Activated CD8-positive, alpha-beta memory T cell treated with anti-CD3 and anti-CD28 coated beads for 4 hours (primary cell): Measurements from ENCODE around the gene MAP6.

Source experiments
- DNase-seq, 2 donors: peaks; one replicate each; pipeline ENCODE4 v3.0.0-alpha.2; 2020; ENCODE audit warnings: low read depth in 2 of 2

Gene MAP6

DNA sequence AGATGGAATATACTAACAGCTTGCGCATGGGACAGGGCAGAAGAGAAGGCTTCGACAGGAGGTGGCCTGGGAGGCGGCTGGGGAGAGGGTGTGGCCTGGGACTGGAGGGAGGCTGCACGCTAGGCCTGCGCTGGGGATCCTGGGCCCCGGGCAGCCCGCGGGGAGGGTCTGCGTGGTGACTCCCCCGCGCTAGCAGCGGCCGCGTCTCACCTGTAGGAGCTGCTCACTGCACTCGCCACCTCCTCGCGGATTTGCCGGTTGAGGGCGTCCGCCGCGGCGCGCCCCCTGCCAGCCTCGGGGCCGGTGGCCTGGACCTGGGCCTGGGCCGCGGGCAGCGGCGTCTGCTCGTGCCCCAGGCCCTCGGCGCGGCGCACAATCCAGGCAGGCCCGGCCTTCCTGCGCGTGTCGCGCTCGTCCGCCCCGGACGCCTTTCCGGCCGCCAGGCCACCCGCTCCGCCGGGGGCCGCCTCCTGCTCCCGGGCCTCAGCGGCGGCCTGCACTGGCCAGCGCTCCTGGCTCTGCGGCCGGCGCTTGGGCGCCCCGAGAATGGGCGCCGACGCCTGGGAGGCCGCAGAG is 1.5 kb downstream of the MAP6 start:
- DNase-seq, result no peak

DNA sequence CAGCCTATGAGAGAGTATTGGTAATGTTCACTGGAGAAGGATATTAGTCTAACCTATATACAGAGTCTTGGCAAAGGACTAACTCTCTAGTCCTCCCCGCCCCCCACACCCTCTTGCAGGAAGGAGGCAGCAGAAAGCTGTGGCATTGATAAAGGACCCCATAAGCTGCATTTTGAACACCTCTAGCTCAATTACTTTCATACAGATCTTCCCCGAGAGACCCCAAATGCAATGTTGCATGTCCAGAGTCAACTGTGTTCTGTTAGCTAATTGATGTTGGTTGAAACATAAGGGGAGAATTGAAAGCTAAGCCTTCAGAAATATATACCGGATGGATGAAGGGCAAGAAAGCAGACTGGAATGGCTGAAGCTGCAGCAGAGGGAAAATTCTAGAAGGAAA is 2.8 kb downstream of the MAP6 start:
- DNase-seq, result no peak

DNA sequence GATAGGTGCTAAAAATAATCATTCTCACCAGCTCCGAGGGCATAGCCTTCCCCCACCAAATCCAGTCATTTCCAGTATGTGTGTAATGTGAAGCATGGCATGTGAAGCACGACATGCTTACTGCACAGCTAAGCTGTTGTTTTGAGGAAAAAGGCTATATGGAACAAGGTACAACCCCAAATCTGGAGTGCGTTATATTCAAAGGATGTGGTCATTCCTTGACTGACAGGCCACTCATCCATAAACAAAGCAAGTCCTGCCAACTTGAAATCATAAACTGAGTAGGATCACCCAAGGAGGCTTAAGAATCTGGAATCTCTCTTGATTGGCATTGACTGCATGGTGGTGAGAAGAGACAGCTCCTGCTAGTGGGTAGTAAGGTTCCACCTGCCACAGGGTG is 3.7 kb downstream of the MAP6 start:
- DNase-seq, result no peak

DNA sequence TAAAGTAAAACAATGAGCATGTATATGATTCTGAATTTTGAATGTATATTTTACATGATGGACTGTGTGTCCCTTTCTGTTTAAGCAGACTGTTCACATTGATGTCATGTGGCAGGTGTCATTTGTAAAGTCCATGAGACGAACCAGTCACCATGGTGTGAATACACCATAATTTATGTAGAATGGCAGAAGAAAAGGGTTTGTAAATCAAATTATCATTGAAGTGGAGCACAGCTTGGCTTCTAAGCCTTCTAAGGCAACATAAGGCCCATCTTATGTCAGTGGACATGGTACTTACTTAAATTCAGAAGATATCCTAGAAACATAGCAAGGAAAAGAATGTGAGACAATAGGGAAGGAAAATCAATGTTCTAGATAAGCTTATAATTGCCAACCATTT is 4.4 kb downstream of the MAP6 start:
- DNase-seq, result no peak

DNA sequence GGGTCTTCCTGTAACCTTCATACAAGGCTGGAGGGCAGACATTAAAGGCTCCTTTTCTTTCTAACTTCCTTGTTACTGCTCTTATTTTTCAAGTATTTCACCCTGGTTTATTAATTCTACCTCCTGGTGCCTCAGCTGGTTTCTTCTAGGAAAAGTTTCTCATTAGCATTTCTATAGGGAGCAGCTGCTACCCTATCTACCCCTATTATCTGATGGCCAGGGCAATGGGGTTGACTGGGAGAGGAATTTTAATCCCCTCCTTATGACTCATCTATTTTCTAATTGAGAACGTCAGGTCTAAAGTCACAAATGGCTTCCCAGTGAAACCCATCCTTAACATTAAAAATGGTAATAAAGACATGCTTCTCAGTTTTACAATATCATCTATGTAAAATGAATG is 5.0 kb downstream of the MAP6 start:
- DNase-seq, result no peak

DNA sequence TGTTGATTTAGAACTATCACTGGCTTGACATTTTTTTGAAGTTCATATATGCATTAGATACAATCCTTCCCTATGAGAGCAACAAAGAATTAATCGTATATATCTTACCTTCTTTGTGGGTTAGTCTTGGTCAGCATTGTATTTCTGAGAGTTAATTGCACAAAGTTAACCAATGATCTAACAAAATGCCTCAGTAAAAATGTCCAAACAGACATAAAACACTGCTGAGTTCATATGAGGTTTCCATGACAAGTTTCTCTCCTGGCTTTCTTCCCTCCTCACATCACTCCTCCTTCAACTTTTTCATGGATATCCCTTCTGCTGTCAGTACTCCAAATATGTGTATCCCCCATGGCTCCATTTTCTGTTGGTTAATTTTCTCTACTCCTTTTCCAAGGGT is 9.0 kb downstream of the MAP6 start:
- no peak for DNase-seq

DNA sequence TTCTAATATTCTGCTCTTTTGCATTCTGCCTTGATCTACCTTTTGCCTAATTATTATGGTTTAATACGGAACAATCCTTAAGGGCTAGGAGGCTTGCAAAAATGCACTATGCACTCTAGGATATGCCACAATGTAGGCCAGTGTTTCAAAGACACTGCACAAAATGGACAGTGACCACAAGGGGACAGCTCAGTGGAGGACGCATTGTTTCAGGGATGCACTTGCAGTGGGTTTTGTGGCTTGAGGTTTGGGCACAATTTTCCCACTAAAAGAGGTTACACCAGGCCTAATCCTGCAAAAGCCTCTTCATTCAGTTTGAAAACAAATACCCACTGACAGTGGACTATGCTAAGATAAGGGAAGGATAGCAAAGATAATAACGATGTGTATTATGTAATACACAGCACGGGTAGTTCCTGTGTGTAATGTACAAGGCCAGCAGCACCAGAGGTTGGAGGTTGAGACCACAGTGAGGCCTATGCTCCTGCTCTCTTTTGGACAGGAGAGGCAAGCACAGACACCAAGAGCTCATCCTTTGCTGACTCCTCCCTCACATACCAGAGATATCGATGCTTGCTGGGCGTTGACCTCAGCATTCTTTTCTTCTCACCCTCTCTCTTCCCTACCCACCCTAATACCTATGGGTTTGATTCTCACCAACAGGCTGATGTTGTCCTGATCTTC is 12.7 kb downstream of the MAP6 start:
- no peak for DNase-seq

DNA sequence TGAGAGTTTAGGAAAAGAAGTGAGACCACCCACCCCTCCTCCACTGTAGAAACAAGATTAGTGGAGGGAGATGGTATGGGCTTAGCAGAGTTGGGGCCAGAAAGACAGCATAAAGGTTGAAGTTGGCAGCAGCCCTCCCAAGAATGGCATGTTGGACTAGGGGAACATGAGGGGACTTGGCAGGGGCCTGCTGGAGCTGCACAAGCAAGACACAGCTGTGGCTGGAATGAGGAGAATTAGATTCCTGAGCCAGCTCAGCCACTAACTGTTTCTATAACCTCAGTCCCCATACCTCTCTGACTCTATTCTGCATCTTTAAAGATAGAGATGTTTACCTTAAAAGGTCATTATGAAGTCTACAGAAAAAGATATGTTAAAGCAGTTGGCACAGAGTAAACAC is 13.2 kb downstream of the MAP6 start:
- no peak for DNase-seq

DNA sequence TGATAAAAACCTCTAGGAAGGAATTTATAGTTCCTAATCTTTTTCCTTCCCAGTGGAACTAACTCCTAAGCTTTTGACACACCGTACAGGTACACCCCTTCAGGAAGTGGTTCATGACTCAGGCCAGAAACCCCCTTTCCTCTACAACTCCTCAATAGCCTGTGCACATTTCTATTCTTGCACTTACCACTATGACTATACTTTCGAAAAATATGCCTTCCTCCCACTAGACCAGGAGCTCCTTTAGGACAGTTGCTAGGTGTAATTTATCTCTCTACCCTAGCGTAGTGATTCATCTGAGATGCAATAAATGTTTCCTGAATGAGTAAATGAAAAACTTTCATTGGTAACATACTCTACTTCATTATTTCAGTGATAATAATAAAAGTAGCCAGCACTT is 14.5 kb downstream of the MAP6 start:
- no peak for DNase-seq

DNA sequence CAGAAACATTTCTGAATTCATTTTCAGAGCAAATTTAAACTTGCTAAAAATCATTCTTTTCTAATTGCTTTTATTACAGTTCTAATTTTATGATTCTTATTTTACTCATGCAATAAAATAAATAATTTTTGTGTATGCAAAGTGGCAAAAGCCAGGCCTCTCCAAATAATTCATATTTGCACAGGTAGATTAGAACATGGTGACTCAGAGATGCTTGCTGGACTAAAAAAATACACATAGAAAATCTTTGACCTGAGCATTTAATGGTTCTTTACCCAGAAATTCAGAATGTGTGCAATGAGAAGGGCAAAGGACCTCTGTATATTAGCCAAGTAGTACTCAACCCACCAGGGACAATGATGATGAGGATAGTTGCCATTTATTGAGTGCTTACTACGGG is 15.3 kb downstream of the MAP6 start:
- no peak for DNase-seq

DNA sequence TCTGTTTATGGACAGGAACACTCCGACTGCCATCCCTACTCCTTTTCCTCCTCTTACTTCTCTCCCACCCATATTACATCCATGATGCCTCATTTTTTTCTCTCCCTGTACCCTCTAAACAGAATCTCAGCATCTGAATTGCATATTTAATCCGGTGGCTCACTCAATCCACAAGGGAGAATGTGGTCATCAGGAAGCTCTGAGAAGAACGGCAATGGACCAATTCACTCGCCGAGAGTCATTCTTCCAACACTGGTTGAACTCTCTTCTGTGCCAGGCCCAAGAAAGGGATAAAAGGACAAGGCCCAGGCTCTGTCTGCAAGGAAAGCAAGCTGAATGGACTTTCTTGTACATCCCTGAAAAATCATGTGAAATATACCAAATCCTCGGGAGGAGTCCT is 15.9 kb downstream of the MAP6 start:
- DNase-seq, result no peak

DNA sequence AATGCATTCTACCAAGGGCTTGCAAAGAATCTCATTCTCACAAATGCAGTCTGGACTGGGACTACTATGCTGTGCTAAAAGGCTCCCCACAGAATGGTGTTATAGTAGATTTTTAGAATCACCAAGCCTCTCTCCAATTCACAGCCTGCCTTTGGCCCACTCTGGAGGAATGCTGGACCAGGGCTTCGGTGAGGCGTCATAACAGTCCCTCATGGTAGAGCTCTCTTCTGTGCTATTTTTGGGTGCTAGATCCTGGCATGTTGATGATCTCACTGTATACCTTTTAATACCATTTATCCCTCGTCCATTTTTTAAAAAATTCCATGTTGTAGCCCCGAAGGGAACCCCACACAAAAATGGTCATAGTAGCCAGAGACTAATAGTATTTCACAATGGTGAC is 17.6 kb downstream of the MAP6 start:
- DNase-seq, result no peak

DNA sequence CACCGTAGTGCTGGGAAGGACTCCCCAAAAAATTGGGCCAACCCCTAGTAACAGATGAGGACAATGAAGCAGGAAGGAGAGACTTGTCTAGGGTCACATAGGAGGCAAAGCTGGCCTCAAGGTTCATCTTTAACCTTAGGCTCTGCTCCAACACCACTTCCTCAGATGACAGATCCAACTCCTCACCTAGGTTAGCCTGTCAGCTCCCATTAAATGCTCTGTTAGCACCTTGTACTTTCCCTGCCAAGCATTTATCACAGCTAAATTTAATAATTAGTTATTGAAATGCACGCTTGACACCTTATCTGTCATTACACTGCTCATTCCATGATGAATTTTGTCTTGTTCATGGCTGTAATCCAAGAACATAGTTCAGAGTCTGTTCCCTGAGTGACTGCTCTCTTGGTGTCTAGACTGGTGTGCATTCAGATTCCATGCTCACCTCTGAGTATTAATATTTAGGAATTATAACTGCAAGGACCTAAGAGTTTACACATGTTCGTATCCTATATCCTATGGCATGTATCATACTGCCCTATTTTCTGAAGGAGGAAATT is 18.6 kb downstream of the MAP6 start:
- DNase-seq, result no peak

DNA sequence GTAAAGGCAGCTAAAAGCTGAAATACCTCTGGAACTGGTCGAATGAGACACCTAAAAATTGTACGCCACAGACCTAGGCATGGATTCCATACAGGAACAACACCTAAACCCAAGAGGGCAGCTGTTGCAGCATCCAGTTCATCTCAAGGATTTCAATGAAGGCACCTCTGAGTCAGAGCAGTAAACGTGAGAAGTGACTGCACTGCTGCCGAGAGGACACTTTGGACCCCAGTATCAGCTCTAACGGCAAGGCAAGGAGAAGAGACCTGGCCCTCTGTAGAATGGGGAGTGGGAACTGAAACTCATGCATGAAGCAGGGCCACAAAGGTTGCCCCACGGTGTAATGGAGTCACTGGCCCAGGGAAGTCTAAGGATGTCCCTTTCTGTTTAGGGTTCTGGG is 23.9 kb downstream of the MAP6 start:
- no peak for DNase-seq

DNA sequence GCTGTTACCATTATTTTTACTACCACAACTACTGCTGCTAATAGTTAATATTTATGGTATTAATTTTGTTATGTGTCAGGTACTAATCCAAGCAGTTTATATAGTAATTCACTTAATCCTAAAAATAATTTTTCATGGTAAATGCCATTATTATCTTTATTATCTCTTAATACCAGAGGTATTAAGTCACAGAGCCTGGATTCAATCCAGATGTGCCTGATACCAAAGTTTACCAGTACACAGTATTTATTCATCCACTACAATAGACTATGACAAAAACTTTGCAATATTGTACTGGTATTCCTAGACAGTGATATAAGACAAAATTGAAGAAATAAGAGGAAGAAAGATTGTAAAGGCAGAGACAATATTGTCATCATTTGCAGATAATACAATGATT is 24.5 kb downstream of the MAP6 start:
- DNase-seq, result no peak

DNA sequence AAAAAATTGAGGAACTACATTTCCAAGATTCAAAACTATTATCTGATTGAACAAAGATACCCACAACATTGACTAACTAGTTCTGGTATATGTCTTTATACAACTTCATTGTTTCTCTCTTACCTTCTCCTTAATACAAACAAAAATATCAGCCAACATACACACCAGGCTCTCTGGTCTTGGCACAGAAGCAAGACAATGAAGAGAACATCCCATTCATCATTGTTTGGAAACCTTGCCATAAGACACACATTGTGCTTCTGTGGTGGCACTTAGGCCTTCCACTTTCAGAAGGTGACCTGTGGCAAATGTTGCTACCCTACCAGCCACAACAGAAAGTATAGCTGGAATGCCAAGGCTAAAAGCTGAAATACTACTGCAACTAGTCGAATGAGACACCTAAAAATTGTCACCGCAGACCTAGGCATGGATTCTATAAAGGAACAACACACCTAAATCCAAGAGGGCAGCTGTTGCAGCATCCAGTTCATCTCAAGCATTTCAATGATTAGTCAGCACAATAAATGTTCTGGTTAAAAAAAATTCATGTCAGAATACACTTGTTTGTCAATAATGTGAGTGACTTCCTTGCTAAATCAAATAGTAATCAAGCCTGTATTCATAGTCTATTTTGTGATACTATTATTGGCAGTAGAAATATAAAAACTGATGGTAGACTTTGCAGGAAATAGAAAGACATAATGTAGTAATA is 26.3 kb downstream of the MAP6 start:
- DNase-seq, result no peak

DNA sequence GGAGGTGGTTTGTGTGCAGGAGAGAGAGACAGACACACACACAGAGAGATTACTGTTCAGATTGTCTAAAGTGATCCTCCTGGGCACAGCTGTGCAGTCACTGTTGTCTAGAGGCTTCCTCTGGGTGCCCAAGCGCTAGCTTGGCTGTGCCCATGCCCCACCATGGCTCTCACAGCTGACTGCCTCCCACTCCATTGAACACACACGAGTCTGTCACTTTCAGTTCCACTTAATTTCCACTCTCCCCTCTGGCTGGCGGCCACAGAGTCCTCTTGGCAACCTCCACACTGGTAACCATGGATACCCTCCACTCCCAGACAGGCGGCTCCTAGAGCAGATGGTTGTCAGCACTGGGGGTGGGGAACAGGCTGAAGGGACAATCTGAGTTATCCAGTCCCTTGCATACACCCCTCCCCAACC is 29.1 kb downstream of the MAP6 start:
- no peak for DNase-seq

DNA sequence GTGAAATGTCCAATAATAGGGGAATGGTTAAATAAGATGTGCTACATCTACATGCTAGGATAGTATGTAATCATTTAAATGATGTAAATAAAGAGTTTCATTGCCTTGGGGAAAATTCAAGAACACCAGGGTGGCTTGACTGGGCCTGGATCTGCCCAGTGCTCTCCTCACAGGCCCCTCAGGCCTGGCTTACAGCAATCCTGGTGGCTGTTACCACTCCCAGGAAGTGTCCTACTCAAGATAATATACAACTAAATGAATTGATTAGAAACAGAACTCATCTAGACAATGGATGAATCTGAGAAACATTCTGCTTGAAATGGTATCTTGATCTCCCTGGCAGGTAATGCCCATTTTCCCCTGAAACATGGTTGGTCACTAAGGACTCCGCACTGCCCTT is 30.8 kb downstream of the MAP6 start:
- DNase-seq, result no peak

DNA sequence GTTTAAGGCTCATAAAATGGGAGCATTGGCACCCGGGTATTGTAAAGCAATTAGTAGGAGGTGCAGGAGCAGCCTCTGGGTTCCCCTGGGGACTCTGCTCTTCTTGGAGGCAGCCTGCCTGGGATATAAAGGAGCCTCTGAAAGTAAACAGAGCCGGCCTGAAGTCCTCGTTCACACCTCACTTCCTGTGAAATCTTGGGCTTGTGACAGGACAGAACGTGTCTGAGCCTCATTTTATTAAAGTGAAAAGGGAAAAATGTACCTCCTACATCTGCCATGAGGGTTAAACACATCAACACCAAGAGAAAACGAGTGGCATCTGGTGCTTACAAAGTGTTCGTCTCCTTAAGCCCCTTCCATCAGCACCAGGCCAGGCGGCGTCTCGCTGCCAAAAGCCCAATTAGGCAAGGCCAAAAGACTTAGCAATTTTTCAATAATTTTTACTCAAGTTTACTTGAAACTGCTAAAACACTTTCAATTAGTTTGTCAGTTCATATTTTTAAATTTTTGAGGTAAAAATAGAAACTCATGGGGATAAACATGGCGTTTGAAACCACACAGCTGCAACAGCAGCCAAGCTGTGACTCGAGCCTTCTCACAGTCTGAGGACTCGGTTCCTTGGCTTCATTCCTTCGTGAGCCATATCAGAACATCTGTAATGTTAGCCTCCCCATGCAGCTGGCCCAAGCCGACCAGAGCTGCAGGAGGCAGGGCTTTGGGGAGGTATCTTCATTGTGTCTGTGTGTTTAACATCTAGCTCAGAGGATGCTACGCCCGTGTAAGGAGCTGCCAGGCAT is 33.6 kb downstream of the MAP6 start:
- no peak for DNase-seq

DNA sequence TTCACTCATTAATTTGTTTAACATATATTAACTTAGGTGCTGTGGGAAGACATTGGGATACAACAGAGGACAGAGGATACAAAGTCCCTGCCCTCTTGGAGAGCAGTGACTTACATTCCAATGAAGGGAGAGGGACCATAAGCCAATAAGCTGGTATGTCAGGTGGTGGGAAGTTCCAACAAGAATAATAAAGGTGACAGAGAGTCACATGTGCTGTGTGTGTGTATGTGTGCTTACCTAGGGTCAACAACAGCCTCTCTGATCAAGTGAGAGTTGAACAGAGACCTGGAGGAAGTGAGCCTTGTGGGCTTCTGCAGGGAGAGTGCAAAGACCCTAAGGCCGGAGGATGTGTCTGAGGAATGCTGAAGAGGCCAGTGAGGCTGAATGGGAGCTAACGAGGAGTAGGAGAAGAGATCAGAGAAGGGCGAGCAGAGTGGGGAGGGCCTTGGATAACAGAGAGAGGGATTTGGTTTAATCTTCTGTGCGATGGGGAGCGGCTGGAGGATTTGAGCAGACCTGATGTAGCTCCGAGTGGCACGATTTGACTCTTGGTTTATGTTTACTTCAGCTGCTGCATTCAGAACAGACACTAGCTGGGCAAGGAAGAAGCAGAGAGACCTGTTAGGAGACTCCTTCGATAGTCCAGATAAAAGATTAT is 35.3 kb downstream of the MAP6 start:
- DNase-seq, result no peak

DNA sequence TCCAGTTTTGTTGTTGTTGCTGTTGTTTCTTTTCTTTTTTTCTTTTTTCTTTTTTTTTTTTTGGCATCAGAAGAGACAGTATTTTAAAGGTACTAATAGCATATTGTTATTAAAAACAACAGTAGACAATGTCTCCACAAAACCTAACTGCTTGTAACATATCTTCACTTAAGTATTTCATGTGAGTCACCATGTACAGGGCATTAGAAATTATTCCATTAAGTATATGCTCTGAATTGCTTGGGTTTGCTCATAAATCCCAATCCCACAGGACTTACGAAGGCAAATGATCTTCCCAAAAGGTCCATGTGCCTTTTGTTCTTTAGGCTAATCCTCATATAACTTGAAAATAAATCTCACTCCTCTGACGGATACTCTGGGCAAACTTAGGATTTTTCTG is 35.9 kb downstream of the MAP6 start:
- DNase-seq, result no peak

DNA sequence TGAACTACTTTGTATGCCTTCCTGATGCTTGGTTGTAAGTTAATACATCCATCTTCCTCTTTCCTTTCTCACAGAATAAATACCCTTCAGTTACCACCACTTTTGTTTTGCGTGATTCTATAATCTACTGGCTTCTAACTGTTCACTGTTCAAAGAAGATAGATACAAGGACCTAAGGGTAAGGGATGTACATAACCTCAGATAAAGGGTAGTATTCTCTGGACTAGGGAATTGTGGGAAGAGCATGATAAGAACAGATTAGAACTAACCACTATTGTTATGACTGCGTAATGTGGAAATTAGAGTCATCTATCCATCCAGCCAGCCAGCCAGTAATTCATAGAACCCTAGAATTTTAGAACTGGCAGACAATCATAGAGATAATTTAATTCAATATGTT is 36.4 kb downstream of the MAP6 start:
- no peak for DNase-seq
